HG03432 (cell line): ENCODE measurements around the gene SDHAF3.

Source experiments
- ATAC-seq: cut with Tn5 transposase; IDR thresholded peaks from one replicate; pipeline ENCODE4 v1.9.1; 2021; ENCODE audit warnings: mild to moderate bottlenecking, moderate library complexity; ENCODE audit not compliant: unreplicated experiment

Gene SDHAF3

GRCh38 chr7:97117372-97118188, at the start of gene SDHAF3:
TSS of gene SDHAF3 (plus strand) at chr7:97117698. CDS start at chr7:97117724, 26 bp downstream.
- peak; percentile 95 for ATAC-seq

GRCh38 chr7:97072025-97072424, 45.5 kb upstream of the SDHAF3 start:
- ATAC-seq = peak; percentile 45

- ATAC-seq = no peak
Measured at GRCh38 chr7:97075928-97076327, 41.6 kb upstream of the SDHAF3 start.

GRCh38 chr7:97078023-97078969, 39.2 kb upstream of the SDHAF3 start:
- peak; percentile 83 for ATAC-seq

GRCh38 chr7:97079300-97079699, 38.2 kb upstream of the SDHAF3 start:
- no peak for ATAC-seq

GRCh38 chr7:97081521-97082300, 35.8 kb upstream of the SDHAF3 start:
- ATAC-seq = no peak

GRCh38 chr7:97088364-97088763, 29.1 kb upstream of the SDHAF3 start:
- no peak for ATAC-seq

GRCh38 chr7:97089771-97090170, 27.7 kb upstream of the SDHAF3 start:
- no peak for ATAC-seq

- no peak for ATAC-seq
Measured at GRCh38 chr7:97090761-97091353, 26.6 kb upstream of the SDHAF3 start.

GRCh38 chr7:97094284-97094930, 23.1 kb upstream of the SDHAF3 start:
- ATAC-seq = no peak

- no peak for ATAC-seq
Measured at GRCh38 chr7:97096037-97096436, 21.5 kb upstream of the SDHAF3 start.

GRCh38 chr7:97096661-97097060, 20.8 kb upstream of the SDHAF3 start:
- no peak for ATAC-seq

- ATAC-seq = peak; percentile 99
Measured at GRCh38 chr7:97104719-97105238, 12.7 kb upstream of the SDHAF3 start.

GRCh38 chr7:97107192-97107800, 10.2 kb upstream of the SDHAF3 start:
- ATAC-seq = no peak

GRCh38 chr7:97116308-97116707, 1.2 kb upstream of the SDHAF3 start:
- no peak for ATAC-seq

- no peak for ATAC-seq
Measured at GRCh38 chr7:97117035-97117371, 495 bp upstream of the SDHAF3 start.

- no peak for ATAC-seq
Measured at GRCh38 chr7:97118306-97118917, 914 bp downstream of the SDHAF3 start.

- ATAC-seq = no peak
Measured at GRCh38 chr7:97119747-97120146, 2.2 kb downstream of the SDHAF3 start.
